Activated CD8-positive, alpha-beta memory T cell treated with anti-CD3 and anti-CD28 coated beads, Interleukin-2, amount 50 U/mL, for 4 hours (primary cell): ENCODE measurements around the gene CAV1.
"Not testable (repeated sequence)": the region's sequence is repeated elsewhere in the genome, so short reads cannot be mapped to it uniquely, and the experiment has no call there.

Experiments used
- DNase-seq: peaks from one replicate; pipeline ENCODE4 v3.0.0-alpha.2; 2020

Gene CAV1

DNA sequence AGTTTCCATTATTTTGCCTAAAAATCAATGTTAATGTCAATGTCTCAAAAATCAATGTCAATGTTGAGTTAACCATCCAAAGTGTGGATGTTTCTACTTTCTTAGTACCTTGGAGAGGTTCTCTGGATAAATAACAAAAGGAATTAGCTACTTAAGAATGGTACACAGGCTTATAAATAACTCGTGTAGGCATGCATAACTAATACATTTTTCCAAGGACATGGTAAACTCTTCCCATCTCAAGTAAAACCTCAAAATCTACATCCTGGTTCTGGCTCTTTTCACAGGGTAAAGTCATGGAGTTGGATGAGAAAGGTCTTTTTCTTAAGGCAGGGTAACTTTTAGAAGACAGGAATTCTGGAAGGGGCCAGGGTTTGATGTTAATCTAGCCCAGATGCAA, 59.9 kb downstream of the CAV1 start:
- DNase-seq, result no peak

DNA sequence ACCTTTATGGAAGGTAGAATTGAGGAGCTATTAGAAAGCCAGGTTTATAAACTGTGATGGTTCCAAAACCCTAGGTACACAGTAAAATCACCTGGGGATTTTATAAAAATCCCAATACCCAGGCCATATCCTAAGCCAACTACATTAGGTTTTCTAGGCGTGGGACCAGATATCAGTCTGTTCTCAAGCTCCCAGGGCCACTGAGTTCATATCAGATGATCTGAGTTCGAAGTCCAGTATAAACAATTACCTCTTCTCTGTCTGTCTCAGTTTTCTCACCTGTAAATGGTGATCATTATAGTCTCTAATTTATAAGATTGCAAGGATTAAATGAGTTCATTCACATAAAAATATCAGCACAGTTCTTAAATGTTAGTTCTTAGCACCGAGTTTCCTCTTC, 60.6 kb downstream of the CAV1 start:
- DNase-seq, result no peak

DNA sequence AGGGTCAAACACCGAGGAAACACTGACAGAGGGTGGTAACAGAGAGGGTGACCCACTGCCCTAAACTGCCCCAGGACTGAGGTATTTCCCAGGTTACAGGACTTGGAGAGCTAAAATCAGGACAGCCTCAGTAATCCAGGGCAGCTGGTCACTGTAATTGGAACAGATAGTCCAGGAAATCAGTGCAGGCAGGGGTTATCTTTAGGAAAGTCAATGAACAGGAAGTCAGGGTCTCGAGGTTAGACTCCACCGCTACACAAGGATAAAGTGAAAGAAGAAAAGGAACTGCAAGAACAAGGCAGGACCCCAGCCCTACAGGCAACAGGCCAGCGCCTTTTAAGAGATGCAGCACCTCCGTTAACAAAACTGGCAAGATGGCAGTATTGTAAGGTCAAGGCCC, 61.1 kb downstream of the CAV1 start:
- no peak for DNase-seq

DNA sequence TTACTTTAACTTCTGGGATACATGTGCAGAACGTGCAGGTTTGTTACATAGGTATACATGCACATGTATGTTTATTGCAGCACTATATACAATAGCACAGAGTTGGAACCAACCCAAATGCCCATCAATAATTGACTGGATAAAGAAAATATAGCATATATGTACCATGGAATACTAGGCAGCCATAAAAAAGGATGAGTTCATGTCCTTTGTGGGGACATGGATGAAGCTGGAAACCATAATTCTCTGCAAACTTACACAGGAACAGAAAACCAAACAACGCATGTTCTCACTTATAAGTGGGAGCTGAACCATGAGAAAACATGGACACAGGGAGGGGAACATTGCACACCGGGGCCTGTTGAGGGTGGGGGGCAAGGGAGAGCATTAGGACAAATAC, 62.4 kb downstream of the CAV1 start:
- DNase-seq, result not testable (repeated sequence)

DNA sequence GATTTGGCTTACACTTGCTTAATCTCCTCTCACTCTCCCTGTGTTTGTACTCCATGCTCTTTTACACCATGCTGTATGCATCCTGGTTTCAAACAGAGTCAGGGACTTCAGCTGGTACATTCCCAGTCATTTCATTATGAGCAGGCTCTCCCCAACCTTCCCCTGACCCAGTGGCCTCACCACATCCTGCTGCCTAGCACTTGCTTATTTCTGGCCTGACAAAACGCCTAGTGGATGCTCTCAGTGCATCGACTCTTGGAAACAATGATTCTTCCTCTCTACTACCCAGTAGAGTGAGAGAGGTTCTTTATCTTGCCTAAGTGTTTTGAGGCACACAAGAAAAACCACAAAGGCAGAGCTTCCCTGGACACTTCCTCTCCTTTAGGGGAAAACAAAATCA, 63.4 kb downstream of the CAV1 start:
- no peak for DNase-seq

DNA sequence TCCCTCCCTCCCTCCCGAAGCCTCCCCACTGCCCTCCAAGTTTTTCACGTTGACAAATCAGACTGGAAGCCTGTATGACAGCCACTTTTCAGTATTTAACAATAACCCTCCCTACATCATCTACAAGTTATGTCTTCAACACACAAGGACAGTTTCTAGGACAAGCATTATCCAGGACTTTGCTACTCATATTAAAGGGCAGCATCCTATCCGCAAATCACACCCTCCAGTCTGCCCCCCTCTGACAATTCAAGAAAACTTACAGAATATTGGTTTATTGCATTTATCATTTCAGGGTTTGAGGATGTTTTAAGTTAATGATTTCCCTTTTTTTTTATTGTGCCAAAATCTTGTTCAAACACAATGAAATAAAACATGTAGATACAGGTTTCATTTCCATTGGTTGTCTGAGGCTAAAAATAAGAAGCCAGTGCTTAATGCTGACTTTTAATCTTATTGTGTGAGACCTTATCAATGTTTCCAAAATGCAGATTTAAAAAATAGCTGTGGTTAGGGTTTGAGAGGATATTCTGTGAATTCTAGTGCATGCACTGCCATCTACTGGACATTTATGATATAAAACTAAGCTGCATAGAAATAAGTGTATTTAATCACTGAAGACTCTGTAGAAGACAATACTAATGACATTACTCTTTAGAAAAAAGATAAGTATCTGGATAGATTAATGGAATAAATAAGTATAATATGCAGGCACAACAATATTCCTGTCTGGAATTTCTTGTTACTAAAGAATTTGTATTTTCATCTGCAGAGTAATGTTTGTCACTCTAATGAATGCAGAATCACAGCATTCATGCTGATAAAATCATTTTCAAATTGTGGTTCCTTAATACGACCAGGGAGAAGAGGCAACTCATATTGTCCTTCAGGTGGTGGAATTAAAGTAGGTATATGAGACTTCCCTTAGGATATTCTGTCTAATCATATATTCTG, 64.1 kb downstream of the CAV1 start:
- DNase-seq, result no peak

DNA sequence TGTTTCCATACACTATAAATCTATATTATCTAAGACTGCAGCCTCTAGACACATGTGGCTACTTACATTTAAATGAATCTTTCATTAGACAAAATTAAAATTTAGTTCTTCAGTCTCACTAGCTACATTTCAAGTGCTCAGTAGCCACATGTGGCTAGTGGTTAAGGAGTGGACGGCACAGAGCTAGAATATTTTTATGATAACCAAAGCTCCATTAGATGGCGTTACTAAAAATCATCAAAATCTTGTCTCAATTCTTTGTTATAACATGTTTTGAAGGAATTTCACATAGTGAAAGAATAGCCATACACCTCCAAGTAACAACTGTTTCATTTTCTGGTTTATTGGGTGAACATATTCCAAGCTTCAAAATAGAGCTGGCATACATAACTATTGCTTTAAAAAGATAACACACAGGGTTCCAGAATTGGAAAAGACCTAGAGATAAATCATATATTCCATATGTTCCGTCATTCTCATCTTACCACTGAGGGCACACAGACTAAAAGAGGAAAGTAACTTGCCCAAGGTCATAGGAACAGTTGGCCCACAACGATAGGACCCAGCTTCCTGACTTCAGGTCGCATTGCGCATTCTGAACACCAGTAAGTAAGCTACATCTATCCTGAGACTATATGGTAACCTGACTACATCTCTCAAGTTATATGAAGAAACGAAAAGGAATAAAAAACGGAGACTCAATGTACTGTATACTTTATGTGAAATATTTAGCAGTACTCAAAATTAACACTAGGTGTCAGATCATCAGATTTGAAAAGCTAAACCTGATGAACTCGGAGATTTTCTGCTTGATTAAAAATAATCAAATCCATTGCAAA, 66.6 kb downstream of the CAV1 start:
- DNase-seq, result no peak

DNA sequence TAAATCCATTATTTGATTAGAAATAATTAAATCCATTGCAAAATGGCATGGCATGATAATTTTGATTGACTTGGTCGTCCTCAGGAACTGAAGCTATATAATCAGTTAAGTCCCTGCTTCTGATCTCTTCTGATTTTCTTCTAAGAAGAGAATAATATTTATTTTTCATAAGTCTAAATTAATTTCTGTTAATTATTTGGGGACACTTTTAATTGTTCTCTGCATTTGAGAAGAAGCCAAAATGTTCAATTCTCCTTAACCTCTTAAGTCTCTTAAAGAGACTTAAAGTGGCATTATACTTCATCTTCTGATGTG, 67.2 kb downstream of the CAV1 start:
- no peak for DNase-seq

DNA sequence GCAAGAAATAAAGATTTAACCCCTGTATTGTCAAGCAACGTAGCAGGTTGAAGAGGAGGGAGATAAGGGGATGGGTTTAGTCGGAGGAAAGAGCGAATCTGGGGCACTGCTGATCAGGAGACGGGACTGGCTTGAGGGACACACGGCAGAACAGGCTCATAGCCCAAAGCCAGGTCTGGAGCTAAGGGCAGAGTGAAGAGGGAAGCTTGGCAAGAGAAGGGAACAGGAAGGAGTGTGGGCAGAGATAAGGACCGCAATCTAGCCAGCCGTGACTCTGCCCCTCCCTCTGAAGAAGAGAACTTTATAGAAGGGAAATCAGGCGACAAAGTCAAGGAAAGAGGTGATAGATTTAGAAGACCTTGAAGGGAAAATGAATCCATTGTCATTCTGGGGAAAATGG, 67.6 kb downstream of the CAV1 start:
- DNase-seq, result no peak

DNA sequence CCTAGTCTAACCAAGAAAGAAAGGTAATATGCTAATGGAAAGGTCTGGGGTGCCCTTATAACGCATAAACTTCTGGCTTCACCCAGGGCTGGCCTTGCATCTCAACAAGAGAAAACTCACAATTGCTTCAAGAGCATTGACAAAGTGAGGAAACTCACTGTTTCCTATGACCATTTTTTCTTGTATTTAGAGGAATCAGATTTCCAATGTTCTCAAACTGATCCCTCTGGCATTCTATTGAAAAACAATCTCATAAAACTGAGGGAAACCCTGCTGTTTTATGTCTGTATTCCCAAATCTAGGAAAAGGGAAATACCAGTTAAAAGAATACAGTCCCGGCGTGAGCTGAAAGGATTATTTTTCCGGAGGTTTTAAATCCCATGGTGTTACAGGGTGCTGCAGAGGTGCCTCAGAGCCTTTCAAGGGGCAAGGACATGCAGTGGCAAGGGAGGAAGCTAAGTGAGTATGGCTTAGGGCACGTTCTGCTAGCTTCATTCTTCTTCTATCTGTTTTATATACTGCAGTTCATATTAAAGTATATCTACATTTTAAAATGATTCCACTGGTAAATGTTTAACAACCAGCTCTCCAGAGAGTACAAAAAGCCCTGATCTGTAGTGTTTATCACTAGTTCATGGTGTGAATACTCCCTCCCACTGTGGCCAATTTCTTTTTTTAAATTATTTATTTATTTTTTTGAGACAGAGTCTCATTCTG, 68.7 kb downstream of the CAV1 start:
- no peak for DNase-seq

DNA sequence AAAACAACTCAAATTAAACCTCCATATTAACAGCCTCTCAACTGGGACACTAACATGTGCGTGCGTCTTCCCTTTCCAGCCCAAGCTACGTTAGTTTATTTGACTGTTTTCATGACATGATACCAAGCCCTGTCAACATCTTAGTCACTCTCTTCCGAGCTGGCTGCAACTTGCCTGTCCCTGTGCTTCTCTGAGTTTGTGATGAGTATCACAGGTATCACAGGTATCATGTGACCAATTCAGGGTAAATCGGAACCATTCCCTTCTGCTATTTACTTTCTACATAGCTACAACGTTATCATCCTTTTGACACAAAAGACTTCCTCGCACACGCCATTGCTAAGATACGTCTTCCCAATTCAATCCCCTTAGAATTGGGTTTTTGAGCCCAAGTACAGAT, 70.2 kb downstream of the CAV1 start:
- DNase-seq, result no peak

DNA sequence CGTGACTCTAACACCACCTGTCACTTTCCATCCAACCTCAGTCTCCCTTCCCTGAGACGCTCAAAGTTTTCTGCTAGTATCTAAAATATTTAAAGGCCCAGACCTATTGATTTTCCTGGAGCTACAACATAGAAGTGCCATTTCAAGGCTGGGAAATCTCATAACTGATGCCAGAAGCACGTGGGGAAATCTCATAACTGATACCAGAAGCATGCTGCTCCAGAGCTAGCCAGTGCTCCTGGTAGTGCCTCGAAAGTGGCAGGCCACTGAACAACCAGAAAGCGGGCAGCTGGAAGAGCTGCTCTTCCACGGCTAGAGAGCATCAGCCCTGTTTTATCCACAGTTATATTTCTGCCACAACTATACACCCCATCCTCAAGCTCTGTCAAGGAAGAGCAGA, 72.5 kb downstream of the CAV1 start:
- DNase-seq, result no peak

DNA sequence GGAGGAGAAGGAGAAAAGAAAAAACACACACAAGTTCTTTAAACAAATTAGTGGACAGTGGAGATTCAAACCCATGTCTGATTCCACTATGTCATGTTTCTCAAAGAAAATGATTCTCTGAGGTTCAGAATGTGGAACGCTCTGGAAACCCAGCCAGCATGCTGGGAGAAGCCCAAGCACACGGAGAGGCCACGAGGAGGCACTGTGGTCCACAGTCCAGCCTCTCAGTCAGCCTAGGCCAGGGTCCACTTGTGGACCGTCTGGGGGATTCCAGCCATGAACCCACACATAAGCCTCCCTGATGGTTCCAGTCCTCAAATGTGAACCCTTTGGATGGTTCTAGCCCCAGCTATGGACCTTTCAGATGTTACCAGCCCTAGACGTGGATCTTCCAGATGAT, 73.4 kb downstream of the CAV1 start:
- no peak for DNase-seq

DNA sequence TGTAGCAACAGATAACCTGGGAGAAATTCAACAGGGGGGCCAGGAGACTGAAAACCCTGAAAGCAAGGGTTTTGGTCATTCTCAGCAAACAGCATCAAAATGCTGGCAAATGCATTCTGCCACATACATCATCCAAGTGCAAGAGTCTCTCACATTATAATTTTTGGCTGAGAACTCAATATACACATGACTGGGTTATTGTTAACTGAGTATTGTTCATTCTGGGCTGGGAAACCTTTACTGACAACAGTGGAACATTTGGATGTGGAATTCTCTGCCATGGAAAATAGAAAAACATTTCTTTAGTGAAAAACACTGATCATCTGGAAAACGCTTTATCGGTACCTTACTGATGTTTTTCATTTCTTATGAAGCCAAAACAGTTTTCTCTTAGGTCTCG, 74.0 kb downstream of the CAV1 start:
- no peak for DNase-seq

DNA sequence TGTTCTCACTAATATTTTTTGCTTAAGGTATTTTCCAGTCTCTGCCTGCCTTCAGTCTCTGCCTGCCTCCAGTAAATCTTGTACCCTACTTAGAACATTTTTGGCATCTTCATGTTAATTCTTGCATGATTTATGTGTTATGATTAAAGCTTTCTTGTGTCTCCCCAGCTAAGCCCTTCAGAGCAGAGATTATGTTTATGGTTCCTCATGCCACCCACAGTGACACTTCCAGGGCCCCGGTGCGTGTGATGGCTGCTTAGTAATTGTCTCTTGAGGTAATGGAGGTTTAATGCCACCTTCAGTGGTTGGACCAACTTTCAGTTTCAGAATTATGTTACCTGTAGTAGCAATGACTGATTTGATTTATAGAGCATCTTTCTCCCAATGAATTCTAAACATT, 76.6 kb downstream of the CAV1 start:
- DNase-seq, result no peak

DNA sequence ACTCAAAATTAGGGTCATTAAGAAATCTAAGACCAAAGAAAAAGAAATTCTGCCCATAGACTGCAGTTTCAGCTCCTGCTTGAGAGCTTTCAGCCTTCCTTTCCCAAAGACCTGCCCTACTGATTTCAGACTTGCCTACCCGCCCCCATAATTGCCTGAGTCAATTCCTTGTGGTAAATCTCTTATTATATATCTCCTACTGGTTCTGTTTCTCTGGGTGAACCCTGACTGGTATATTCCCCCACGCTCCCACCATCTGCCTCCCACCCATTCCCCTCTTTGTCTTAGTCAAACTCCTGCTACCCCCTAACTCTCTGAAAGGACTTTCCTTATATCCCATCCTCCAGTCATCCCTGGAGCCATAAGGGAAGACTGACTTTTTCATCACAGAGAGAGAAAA, 82.5 kb downstream of the CAV1 start:
- DNase-seq, result no peak

DNA sequence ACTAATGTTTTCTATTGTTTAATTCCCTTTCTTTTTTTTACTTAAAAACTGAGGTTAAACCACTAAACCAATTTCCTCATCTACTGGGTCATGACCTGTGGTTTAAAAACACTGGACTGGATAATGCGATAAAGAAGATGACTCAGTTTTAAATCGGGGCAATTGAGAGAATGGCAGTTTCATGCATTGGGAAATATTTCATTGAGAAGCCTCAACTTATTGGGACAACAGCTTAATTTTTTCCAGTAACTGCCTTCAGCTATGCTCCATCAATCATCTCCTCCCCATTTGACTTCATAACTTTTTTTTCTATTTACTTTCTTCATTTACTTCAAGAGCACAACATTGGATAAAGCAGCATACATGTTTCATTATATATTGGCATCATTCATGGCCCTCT, 85.4 kb downstream of the CAV1 start:
- no peak for DNase-seq

DNA sequence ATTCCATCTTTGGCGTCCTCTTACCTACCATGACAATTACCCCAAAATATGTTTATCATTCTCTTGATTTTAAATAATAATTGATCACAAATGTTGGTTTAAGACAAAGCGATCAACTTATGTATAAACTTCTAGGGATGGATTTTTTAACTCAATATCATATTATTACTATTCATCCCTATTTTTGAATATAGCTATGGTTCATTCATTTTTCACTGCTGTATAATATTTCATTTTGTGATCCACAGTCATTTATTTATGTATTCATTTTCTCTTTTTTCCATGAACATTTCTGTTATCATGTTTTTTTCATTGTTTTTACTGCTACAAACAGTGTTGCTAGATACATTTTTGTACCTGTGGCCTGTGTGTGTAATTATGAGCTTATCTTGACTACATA, 85.9 kb downstream of the CAV1 start:
- DNase-seq, result no peak
